Measurements from ENCODE around the gene SLIT1.

SLIT1 gene

DNA sequence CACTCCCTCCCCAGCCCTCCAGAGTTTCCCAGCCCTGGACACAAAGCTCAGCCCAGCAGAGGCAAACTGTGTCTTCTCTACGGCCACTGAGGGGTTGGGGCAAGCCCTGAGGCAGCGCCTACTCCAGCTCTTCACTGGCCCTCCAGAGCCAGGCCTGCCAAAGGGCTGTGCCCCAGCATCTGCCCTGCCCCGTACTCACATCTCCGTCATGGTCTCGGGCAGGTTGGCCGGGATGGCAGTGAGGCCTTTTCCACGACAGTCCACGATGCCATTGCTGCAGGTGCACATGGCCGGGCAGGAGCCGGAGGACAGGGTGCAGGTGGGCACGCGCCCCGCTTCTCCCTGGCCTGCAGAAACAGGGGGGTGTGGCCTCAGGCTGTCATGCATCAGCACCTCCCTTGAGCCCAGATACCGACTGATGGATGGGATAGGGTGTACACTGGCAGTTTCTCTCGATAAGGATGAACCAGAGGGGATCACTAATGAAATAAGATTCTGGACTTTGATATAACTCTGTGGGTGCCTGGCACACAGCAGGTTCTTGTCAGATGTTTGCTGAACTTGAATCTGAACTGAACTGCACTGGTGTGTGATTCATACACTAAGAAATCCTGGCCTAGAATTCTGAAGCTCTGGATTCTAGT is 125.2 kb downstream of the SLIT1 start:
- Histone ChIP-seq H2AFZ (ENCODE audit: low read depth, low read length, severe bottlenecking) (no peak overlapping the region), H4K20me1 (ENCODE audit: low read depth, low read length) (no peaks in the 10 kb centered on the region), H3F3A (ENCODE audit: insufficient read depth) (no peaks in the 10 kb centered on the region), H3K27me3 (ENCODE audit: low read length) (no peaks in the 10 kb centered on the region), H3K27ac (ENCODE audit: low read depth, low read length) (no peak overlapping the region), H3K79me2 (ENCODE audit: insufficient read depth, low read length) (no peaks in the 10 kb centered on the region), H3K4me2 (ENCODE audit: low read depth, low read length, poor library complexity, severe bottlenecking) (no peak overlapping the region), H3K9me2 (replicated peaks; ENCODE audit: insufficient read depth, low read length) (no peaks in the 10 kb centered on the region), H3K36me3 (ENCODE audit: low read length) (no peaks in the 10 kb centered on the region), H3K9ac (ENCODE audit: low read length) (no peak overlapping the region), H3K4me3 (ENCODE audit: insufficient read depth, low read length, poor library complexity, severe bottlenecking) (no peak overlapping the region), H3K9me3 (ENCODE audit: insufficient read depth, low read length) (no peaks in the 10 kb centered on the region)
- TF ChIP-seq, protein P1, sequence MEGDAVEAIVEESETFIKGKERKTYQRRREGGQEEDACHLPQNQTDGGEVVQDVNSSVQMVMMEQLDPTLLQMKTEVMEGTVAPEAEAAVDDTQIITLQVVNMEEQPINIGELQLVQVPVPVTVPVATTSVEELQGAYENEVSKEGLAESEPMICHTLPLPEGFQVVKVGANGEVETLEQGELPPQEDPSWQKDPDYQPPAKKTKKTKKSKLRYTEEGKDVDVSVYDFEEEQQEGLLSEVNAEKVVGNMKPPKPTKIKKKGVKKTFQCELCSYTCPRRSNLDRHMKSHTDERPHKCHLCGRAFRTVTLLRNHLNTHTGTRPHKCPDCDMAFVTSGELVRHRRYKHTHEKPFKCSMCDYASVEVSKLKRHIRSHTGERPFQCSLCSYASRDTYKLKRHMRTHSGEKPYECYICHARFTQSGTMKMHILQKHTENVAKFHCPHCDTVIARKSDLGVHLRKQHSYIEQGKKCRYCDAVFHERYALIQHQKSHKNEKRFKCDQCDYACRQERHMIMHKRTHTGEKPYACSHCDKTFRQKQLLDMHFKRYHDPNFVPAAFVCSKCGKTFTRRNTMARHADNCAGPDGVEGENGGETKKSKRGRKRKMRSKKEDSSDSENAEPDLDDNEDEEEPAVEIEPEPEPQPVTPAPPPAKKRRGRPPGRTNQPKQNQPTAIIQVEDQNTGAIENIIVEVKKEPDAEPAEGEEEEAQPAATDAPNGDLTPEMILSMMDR (IDR thresholded peaks at IDR 0.05; ENCODE audit: insufficient read depth, low read length, poor library complexity, severe bottlenecking), result no peak
- TF ChIP-seq EZH2phosphoT487 (conservative IDR thresholded peaks at IDR 0.05; ENCODE audit: low read length), result no peak

DNA sequence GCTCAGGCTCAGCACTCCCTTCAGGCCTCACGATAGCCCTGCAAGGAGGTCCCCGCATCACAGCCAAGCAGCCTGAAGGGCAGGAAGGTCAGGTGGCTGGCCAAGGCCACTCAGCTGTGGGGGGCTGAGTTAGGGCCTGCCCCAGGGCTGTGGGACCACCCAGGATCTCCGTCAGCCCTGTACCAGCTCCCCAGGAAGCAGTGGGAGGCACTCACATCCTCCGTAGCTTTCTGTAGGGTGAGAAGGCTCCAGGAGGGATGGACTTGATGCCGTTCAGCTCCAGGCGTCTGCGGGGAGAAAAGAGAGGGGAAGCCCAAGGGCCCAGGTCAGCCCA is 125.9 kb downstream of the SLIT1 start:
- Histone ChIP-seq H4K20me1 (ENCODE audit: low read depth, low read length) (no peaks in the 10 kb centered on the region), H3K27ac (ENCODE audit: low read depth, low read length) (no peak overlapping the region), H3K27me3 (ENCODE audit: low read length) (no peaks in the 10 kb centered on the region), H3K4me3 (ENCODE audit: insufficient read depth, low read length, poor library complexity, severe bottlenecking) (no peak overlapping the region), H2AFZ (ENCODE audit: low read depth, low read length, severe bottlenecking) (no peak overlapping the region), H3K36me3 (ENCODE audit: low read length) (no peaks in the 10 kb centered on the region), H3F3A (ENCODE audit: insufficient read depth) (no peaks in the 10 kb centered on the region), H3K79me2 (ENCODE audit: insufficient read depth, low read length) (no peaks in the 10 kb centered on the region), H3K4me2 (ENCODE audit: low read depth, low read length, poor library complexity, severe bottlenecking) (no peak overlapping the region), H3K9me2 (replicated peaks; ENCODE audit: insufficient read depth, low read length) (no peaks in the 10 kb centered on the region), H3K9ac (ENCODE audit: low read length) (no peak overlapping the region), H3K9me3 (ENCODE audit: insufficient read depth, low read length) (no peaks in the 10 kb centered on the region)
- no peak for TF ChIP-seq EZH2phosphoT487 (conservative IDR thresholded peaks at IDR 0.05; ENCODE audit: low read length)
- TF ChIP-seq, protein P1 (IDR thresholded peaks at IDR 0.05; ENCODE audit: insufficient read depth, low read length, poor library complexity, severe bottlenecking), result no peak

DNA sequence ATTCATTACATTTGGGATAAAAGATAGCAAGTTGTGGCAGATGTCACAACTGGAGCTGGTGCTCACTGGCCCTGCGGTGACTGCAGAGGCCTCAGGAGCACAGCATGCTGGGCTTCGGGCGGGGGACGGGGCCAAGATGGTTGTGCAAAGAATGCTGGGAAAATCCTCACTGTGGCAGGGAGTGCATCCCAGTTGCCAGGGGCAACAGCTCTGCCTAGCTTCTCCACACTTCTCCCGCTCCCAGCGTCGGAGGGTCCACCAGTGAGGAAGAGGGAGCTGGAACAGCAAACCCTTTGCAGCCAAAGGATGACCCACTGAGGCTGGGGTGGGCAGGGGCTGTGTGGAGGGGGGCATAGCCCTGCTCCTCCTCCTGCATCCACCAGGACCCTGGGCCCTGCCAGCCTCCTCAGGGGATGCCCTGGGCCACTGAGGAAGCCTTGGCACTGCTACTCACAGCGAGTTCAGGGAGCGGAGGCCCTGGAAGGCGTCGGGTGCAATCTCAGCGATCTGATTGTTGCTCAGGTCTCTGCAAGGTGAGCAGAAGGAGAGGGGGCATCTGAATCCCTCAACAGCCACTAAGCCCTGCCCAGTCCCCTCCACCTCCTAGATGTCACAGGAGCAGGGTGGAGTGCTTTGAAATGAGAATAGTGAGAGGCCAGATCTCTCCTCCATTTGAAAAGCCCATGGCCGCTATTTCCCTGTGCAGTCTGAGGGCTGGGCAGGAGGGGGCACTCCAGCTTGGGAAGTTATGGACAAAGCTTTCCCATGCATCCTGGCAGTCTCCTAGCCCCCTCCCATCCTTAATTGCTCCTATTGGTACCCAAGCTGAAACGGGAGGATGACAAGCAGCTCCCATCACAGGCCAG is 126.5 kb downstream of the SLIT1 start:
- Histone ChIP-seq H3K4me2 (ENCODE audit: low read depth, low read length, poor library complexity, severe bottlenecking) (no peak overlapping the region), H3K36me3 (ENCODE audit: low read length) (no peaks in the 10 kb centered on the region)

More for the DNA sequence above, 126.5 kb downstream of the SLIT1 start:
- no peak overlapping the region for H2AFZ ChIP-seq (ENCODE audit: low read depth, low read length, severe bottlenecking)
- no peaks in the 10 kb centered on the region for H3F3A ChIP-seq (ENCODE audit: insufficient read depth)
- H3K9me3 ChIP-seq (ENCODE audit: insufficient read depth, low read length), result no peaks in the 10 kb centered on the region
- no peaks in the 10 kb centered on the region for H4K20me1 ChIP-seq (ENCODE audit: low read depth, low read length)
- no peak overlapping the region for H3K27ac ChIP-seq (ENCODE audit: low read depth, low read length)
- no peaks in the 10 kb centered on the region for H3K79me2 ChIP-seq (ENCODE audit: insufficient read depth, low read length)
- no peaks in the 10 kb centered on the region for H3K27me3 ChIP-seq (ENCODE audit: low read length)
- TF ChIP-seq EZH2phosphoT487 (conservative IDR thresholded peaks at IDR 0.05; ENCODE audit: low read length), result no peak
- TF ChIP-seq, protein P1 (IDR thresholded peaks at IDR 0.05; ENCODE audit: insufficient read depth, low read length, poor library complexity, severe bottlenecking), result no peak
- no peaks in the 10 kb centered on the region for H3K9me2 ChIP-seq (replicated peaks; ENCODE audit: insufficient read depth, low read length)
- H3K4me3 ChIP-seq (ENCODE audit: insufficient read depth, low read length, poor library complexity, severe bottlenecking), result no peak overlapping the region
- H3K9ac ChIP-seq (ENCODE audit: low read length), result no peak overlapping the region

All from SU-DHL-6 (cell line).